Ascending aorta (tissue), 2 donors: ENCODE data around the gene POLR3B. TPM values are rescaled to one million over a fixed set of nuclear protein-coding genes. Genes with fewer than 3 reads are reported as not detected.
A peak's percentile ranks its signal among the peaks of the same experiment; 100 is the strongest.

Experiments used
- DNase-seq, 2 donors: peaks; one replicate each; pipeline ENCODE4 v3.0.0-alpha.2; 2019; ENCODE audit warnings: low spot score in 2 of 2
- H3K27ac ChIP-seq, 2 donors: fragments of 200-600 bp; sonication (generic); one replicate each; pipeline ENCODE4 v1.5.1; 2016 to 2017; ENCODE audit warnings: mild to moderate bottlenecking in 1 of 2
- H3K27me3 ChIP-seq: fragments of 200-600 bp; sonication (generic); one replicate; pipeline ENCODE4 v1.5.1; 2017
- H3K36me3 ChIP-seq, 2 donors: fragments of 200-600 bp; sonication (generic); one replicate each; pipeline ENCODE4 v1.5.1; 2016
- H3K4me1 ChIP-seq, 2 donors: fragments of 200-600 bp; sonication (generic); one replicate each; pipeline ENCODE4 v1.5.1; 2016 to 2017; ENCODE audit warnings: mild to moderate bottlenecking in 1 of 2
- H3K4me3 ChIP-seq, 2 donors: fragments of 200-600 bp; sonication (generic); one replicate each; pipeline ENCODE4 v1.5.1; 2016 to 2017; ENCODE audit warnings: mild to moderate bottlenecking in 1 of 2
- H3K9me3 ChIP-seq, 2 donors: fragments of 200-600 bp; sonication (generic); one replicate each; pipeline ENCODE4 v1.5.1; 2016
- CTCF ChIP-seq, 3 experiments: fragments of 200-600 bp in 2 of 3; fragments of 450-650 bp in 1 of 3; sonication (generic) in 2 of 3; IDR thresholded peaks; one replicate each; pipeline ENCODE4 v1.5.1; 2016 to 2019; ENCODE audit warnings: antibody characterized with exemption in 3 of 3, mild to moderate bottlenecking in 1 of 3, moderate library complexity in 1 of 3
- intact Hi-C: fragments of 100-400 bp; cut with DNase I; formaldehyde crosslinking; loops from one replicate; pipeline ENCODE4 v1.15.1; 2023
- total RNA-seq: library from RNA; depleted of rRNA; stranded (reverse); fragments of >200 nt; gene quantifications from one replicate; pipeline ENCODE4 v1.1.0, GENCODE V29; 2016

Gene POLR3B
- total RNA-seq, 1 donor from 2014 or later: 0.21 TPM

GRCh38 chr12:106333010-106333409 is 24.5 kb upstream of the POLR3B start:
- Histone ChIP-seq H3K9me3 (no peaks in the 10 kb centered on the region), H3K4me3 (no peak overlapping the region), H3K27ac (no peak overlapping the region), H3K4me1 (no peaks in the 10 kb centered on the region), H3K36me3 (peaks cover 21 to 53% of the 10 kb centered on the region in 2 donors), H3K27me3 (no peaks in the 10 kb centered on the region)
- no peak for DNase-seq
- intact Hi-C loops: no loop called here
- no peak for TF ChIP-seq CTCF (IDR thresholded peaks at IDR 0.05)

- no peak overlapping the region for H3K27ac ChIP-seq
Measured at GRCh38 chr12:106333756-106334155, 23.8 kb upstream of the POLR3B start.

GRCh38 chr12:106341086-106341877 is 16.3 kb upstream of the POLR3B start:
- H3K36me3 ChIP-seq: peaks cover under 1 to 23% of the 10 kb centered on the region in 2 donors
- no peaks in the 10 kb centered on the region for H3K27me3 ChIP-seq
- peak overlapping the region; percentile 13 to 20 for H3K27ac ChIP-seq
- no peak for DNase-seq
- no peaks in the 10 kb centered on the region for H3K9me3 ChIP-seq
- H3K4me3 ChIP-seq: no peak overlapping the region
- H3K4me1 ChIP-seq: peaks cover 0 to 6% of the 10 kb centered on the region in 2 donors
- no peak for TF ChIP-seq CTCF (IDR thresholded peaks at IDR 0.05)
- intact Hi-C loops: no loop called here

More at GRCh38 chr12:106333756-106334155, 23.8 kb upstream of the POLR3B start:
- Histone ChIP-seq H3K4me3 (no peak overlapping the region), H3K4me1 (no peaks in the 10 kb centered on the region), H3K9me3 (no peaks in the 10 kb centered on the region), H3K36me3 (peaks cover 17 to 49% of the 10 kb centered on the region in 2 donors), H3K27me3 (no peaks in the 10 kb centered on the region)
- TF ChIP-seq CTCF (IDR thresholded peaks at IDR 0.05): no peak
- intact Hi-C loops: no loop called here
- no peak for DNase-seq

- intact Hi-C loops: no loop called here
- no peaks in the 10 kb centered on the region for H3K27me3 ChIP-seq
- H3K9me3 ChIP-seq: no peaks in the 10 kb centered on the region
- peak overlapping the region; percentile 13 to 60 for H3K27ac ChIP-seq
- no peak for TF ChIP-seq CTCF (IDR thresholded peaks at IDR 0.05)
- DNase-seq: peak in 1 of 2 donors; percentile 83
- peak overlapping the region in 1 of 2 donors; percentile 28 for H3K4me3 ChIP-seq
- H3K4me1 ChIP-seq: peaks cover 0 to 6% of the 10 kb centered on the region in 2 donors
- H3K36me3 ChIP-seq: peaks cover 5 to 21% of the 10 kb centered on the region in 2 donors
Measured at GRCh38 chr12:106342397-106343213, 14.9 kb upstream of the POLR3B start.

GRCh38 chr12:106343214-106343528 is 14.4 kb upstream of the POLR3B start:
- intact Hi-C loops: no loop called here
- TF ChIP-seq CTCF (IDR thresholded peaks at IDR 0.05): no peak
- H3K9me3 ChIP-seq: no peaks in the 10 kb centered on the region
- H3K4me3 ChIP-seq: peak overlapping the region in 1 of 2 donors; percentile 28
- peaks cover 0 to 6% of the 10 kb centered on the region in 2 donors for H3K4me1 ChIP-seq
- no peak for DNase-seq
- H3K36me3 ChIP-seq: peaks cover 5 to 18% of the 10 kb centered on the region in 2 donors
- H3K27ac ChIP-seq: peak overlapping the region; percentile 13 to 60
- H3K27me3 ChIP-seq: no peaks in the 10 kb centered on the region
